ENCODE results near the gene EFHC2.

The EFHC2 gene

DNA sequence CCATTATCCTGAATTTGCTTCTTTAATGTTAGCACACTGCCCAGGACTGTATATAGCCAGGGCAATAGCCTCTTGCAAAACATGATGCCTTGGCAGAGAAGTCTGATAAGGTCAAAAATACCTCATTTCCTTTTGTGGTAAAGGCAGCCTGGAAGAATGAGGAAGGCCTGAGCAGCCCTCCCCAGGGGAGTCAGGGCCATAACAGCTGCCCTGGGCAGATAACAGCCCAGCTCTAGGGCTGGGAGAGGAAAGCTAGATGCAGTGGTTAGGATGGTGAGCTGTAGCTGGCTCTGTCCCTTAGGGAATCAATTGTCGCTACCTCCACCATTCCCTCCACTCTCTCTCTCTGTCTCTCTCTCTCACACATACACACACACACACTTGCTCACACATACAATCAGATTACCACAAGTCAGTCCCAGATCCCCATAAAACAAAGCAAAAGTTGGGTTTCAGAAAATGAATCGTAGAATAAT, 29.2 kb downstream of the EFHC2 start:
- H3K36me3 ChIP-seq (ENCODE audit: control insufficient read depth in 2 of 2, insufficient read depth in 1 of 2, low read length in 2 of 2), result no peaks in the 10 kb centered on the region
- TF ChIP-seq ZEB2 (tag by site-specific recombination; IDR thresholded peaks at IDR 0.05), result no peak
- TF ChIP-seq, protein P1, sequence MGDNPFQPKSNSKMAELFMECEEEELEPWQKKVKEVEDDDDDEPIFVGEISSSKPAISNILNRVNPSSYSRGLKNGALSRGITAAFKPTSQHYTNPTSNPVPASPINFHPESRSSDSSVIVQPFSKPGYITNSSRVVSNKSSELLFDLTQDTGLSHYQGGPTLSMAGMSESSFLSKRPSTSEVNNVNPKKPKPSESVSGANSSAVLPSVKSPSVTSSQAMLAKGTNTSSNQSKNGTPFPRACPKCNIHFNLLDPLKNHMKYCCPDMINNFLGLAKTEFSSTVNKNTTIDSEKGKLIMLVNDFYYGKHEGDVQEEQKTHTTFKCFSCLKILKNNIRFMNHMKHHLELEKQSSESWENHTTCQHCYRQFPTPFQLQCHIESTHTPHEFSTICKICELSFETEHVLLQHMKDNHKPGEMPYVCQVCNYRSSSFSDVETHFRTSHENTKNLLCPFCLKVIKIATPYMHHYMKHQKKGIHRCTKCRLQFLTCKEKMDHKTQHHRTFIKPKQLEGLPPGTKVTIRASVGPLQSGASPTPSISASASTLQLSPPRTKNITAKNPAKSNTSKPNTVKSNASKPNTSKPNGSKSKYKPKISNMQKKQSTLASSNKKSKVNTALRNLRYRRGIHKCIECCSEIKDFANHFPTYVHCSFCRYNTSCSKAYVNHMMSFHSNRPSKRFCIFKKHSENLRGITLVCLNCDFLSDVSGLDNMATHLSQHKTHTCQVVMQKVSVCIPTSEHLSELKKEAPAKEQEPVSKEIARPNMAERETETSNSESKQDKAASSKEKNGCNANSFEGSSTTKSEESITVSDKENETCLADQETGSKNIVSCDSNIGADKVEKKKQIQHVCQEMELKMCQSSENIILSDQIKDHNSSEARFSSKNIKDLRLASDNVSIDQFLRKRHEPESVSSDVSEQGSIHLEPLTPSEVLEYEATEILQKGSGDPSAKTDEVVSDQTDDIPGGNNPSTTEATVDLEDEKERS (tag by site-specific recombination; IDR thresholded peaks at IDR 0.05), result no peak
- TF ChIP-seq, protein P2, sequence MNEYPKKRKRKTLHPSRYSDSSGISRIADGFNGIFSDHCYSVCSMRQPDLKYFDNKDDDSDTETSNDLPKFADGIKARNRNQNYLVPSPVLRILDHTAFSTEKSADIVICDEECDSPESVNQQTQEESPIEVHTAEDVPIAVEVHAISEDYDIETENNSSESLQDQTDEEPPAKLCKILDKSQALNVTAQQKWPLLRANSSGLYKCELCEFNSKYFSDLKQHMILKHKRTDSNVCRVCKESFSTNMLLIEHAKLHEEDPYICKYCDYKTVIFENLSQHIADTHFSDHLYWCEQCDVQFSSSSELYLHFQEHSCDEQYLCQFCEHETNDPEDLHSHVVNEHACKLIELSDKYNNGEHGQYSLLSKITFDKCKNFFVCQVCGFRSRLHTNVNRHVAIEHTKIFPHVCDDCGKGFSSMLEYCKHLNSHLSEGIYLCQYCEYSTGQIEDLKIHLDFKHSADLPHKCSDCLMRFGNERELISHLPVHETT (tag by site-specific recombination; IDR thresholded peaks at IDR 0.05), result no peak
- POLR2A ChIA-PET, result no interaction called here
- no peaks in the 10 kb centered on the region for H3K9me3 ChIP-seq (ENCODE audit: control insufficient read depth, insufficient read depth, low read depth, low read length)
- no peak overlapping the region for H3K27ac ChIP-seq (ENCODE audit: extremely low read depth, low read depth, low read length)
- H3K4me3 ChIP-seq (ENCODE audit: low read depth, low read length), result no peak overlapping the region
- CTCF ChIA-PET, result interaction anchor here (0.9 kb wide), 1 partner anchor 118 kb away, joined by 5 read pairs; no protein-coding TSS in a partner anchor
- H3K4me1 ChIP-seq (ENCODE audit: control insufficient read depth, insufficient read depth, low read length), result no peaks in the 10 kb centered on the region

DNA sequence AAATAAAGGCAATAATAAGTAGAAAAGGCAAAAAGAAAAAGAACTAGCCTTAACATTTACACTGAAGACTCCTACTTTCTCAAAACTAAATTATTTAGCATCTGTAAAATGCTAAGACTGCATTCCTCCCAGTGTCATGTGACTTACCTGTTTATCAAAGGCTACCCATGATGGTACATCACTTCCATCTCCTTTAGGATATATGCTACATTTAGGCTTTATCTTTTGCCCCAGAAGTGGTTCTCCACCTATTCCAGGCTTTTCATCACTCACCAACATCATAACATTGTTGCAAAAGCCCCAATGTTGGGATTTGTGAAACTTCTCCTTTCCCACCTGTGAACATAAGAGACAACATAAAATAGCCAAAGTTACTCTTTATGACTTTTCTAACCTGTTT, 31.1 kb downstream of the EFHC2 start:
- no peaks in the 10 kb centered on the region for H3K36me3 ChIP-seq (ENCODE audit: control insufficient read depth in 2 of 2, insufficient read depth in 1 of 2, low read length in 2 of 2)
- no peaks in the 10 kb centered on the region for H3K4me1 ChIP-seq (ENCODE audit: control insufficient read depth, insufficient read depth, low read length)
- ChIA-PET POLR2A (interaction anchor here (0.6 kb wide), 1 partner anchor 484 kb away, joined by 4 read pairs; no protein-coding TSS in a partner anchor), CTCF (no interaction called here)
- H3K27ac ChIP-seq (ENCODE audit: extremely low read depth, low read depth, low read length), result no peak overlapping the region
- no peak overlapping the region for H3K4me3 ChIP-seq (ENCODE audit: low read depth, low read length)
- H3K9me3 ChIP-seq (ENCODE audit: control insufficient read depth, insufficient read depth, low read depth, low read length), result no peaks in the 10 kb centered on the region
- no peak for TF ChIP-seq ZNF133 (tag by site-specific recombination; IDR thresholded peaks at IDR 0.05)
- TF ChIP-seq ZNF266 (tag by site-specific recombination; IDR thresholded peaks at IDR 0.05; ENCODE audit: low read depth), result no peak
- no peak for TF ChIP-seq ZNF560 (tag by site-specific recombination; IDR thresholded peaks at IDR 0.05; ENCODE audit: borderline replicate concordance)
- no peak for TF ChIP-seq ZXDB (tag by site-specific recombination; IDR thresholded peaks at IDR 0.05)
- TF ChIP-seq, protein P3, sequence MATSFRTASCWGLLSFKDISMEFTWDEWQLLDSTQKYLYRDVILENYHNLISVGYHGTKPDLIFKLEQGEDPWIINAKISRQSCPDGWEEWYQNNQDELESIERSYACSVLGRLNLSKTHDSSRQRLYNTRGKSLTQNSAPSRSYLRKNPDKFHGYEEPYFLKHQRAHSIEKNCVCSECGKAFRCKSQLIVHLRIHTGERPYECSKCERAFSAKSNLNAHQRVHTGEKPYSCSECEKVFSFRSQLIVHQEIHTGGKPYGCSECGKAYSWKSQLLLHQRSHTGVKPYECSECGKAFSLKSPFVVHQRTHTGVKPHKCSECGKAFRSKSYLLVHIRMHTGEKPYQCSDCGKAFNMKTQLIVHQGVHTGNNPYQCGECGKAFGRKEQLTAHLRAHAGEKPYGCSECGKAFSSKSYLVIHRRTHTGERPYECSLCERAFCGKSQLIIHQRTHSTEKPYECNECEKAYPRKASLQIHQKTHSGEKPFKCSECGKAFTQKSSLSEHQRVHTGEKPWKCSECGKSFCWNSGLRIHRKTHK (tag by site-specific recombination; IDR thresholded peaks at IDR 0.05), result no peak
- no peak for TF ChIP-seq ZNF624 (tag by site-specific recombination; IDR thresholded peaks at IDR 0.05)
- TF ChIP-seq, protein P4, sequence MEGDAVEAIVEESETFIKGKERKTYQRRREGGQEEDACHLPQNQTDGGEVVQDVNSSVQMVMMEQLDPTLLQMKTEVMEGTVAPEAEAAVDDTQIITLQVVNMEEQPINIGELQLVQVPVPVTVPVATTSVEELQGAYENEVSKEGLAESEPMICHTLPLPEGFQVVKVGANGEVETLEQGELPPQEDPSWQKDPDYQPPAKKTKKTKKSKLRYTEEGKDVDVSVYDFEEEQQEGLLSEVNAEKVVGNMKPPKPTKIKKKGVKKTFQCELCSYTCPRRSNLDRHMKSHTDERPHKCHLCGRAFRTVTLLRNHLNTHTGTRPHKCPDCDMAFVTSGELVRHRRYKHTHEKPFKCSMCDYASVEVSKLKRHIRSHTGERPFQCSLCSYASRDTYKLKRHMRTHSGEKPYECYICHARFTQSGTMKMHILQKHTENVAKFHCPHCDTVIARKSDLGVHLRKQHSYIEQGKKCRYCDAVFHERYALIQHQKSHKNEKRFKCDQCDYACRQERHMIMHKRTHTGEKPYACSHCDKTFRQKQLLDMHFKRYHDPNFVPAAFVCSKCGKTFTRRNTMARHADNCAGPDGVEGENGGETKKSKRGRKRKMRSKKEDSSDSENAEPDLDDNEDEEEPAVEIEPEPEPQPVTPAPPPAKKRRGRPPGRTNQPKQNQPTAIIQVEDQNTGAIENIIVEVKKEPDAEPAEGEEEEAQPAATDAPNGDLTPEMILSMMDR (tag by site-specific recombination; IDR thresholded peaks at IDR 0.05), result no peak
- no peak for TF ChIP-seq SCRT2 (tag by site-specific recombination; IDR thresholded peaks at IDR 0.05)
- TF ChIP-seq, protein P5, sequence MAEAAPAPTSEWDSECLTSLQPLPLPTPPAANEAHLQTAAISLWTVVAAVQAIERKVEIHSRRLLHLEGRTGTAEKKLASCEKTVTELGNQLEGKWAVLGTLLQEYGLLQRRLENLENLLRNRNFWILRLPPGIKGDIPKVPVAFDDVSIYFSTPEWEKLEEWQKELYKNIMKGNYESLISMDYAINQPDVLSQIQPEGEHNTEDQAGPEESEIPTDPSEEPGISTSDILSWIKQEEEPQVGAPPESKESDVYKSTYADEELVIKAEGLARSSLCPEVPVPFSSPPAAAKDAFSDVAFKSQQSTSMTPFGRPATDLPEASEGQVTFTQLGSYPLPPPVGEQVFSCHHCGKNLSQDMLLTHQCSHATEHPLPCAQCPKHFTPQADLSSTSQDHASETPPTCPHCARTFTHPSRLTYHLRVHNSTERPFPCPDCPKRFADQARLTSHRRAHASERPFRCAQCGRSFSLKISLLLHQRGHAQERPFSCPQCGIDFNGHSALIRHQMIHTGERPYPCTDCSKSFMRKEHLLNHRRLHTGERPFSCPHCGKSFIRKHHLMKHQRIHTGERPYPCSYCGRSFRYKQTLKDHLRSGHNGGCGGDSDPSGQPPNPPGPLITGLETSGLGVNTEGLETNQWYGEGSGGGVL (tag by site-specific recombination; IDR thresholded peaks at IDR 0.05), result no peak
- TF ChIP-seq ZNF2 (tag by site-specific recombination; IDR thresholded peaks at IDR 0.05), result no peak
- no peak for TF ChIP-seq ZNF707 (tag by site-specific recombination; IDR thresholded peaks at IDR 0.05)
- no peak for TF ChIP-seq ZNF791 (tag by site-specific recombination; IDR thresholded peaks at IDR 0.05)
- no peak for TF ChIP-seq MZF1 (tag by site-specific recombination; IDR thresholded peaks at IDR 0.05; ENCODE audit: borderline replicate concordance)
- TF ChIP-seq, protein P6, sequence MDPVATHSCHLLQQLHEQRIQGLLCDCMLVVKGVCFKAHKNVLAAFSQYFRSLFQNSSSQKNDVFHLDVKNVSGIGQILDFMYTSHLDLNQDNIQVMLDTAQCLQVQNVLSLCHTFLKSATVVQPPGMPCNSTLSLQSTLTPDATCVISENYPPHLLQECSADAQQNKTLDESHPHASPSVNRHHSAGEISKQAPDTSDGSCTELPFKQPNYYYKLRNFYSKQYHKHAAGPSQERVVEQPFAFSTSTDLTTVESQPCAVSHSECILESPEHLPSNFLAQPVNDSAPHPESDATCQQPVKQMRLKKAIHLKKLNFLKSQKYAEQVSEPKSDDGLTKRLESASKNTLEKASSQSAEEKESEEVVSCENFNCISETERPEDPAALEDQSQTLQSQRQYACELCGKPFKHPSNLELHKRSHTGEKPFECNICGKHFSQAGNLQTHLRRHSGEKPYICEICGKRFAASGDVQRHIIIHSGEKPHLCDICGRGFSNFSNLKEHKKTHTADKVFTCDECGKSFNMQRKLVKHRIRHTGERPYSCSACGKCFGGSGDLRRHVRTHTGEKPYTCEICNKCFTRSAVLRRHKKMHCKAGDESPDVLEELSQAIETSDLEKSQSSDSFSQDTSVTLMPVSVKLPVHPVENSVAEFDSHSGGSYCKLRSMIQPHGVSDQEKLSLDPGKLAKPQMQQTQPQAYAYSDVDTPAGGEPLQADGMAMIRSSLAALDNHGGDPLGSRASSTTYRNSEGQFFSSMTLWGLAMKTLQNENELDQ (tag by site-specific recombination; IDR thresholded peaks at IDR 0.05; ENCODE audit: low read depth), result no peak
- TF ChIP-seq, protein P7, sequence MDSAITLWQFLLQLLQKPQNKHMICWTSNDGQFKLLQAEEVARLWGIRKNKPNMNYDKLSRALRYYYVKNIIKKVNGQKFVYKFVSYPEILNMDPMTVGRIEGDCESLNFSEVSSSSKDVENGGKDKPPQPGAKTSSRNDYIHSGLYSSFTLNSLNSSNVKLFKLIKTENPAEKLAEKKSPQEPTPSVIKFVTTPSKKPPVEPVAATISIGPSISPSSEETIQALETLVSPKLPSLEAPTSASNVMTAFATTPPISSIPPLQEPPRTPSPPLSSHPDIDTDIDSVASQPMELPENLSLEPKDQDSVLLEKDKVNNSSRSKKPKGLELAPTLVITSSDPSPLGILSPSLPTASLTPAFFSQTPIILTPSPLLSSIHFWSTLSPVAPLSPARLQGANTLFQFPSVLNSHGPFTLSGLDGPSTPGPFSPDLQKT (IDR thresholded peaks at IDR 0.05; ENCODE audit: borderline replicate concordance, low read depth, low read length), result no peak
- TF ChIP-seq ZNF600 (tag by site-specific recombination; IDR thresholded peaks at IDR 0.05), result no peak

Data from HEK293 (cell line).